HepG2 (cell line): ENCODE measurements around the gene RSKR. TPM values are rescaled to one million over a fixed set of nuclear protein-coding genes. Genes with fewer than 3 reads are reported as not detected.

Experiments
- ARNT ChIP-seq: fragments of 450-650 bp; IDR thresholded peaks from 2 replicates; pipeline ENCODE4 v1.6.1; 2017
- ERF ChIP-seq: IDR thresholded peaks from 2 replicates; pipeline ENCODE4 v1.6.1; 2018; ENCODE audit warnings: missing biosample characterization, missing genetic modification reagents
- NCOR1 ChIP-seq: fragments of 200-600 bp; sonication (generic); IDR thresholded peaks from 2 replicates; pipeline ENCODE4 v1.7.0; 2017; ENCODE audit warnings: antibody characterized with exemption, low read length, borderline replicate concordance
- NPAS2 ChIP-seq: sonication (generic); formaldehyde crosslinking; IDR thresholded peaks from 2 replicates; pipeline ENCODE4 v1.8.0; 2022; ENCODE audit warnings: mild to moderate bottlenecking, missing genetic modification reagents, borderline replicate concordance
- SALL2 ChIP-seq: sonication (generic); formaldehyde crosslinking; IDR thresholded peaks from 2 replicates; pipeline ENCODE4 v1.8.1; 2023; ENCODE audit warnings: mild to moderate bottlenecking, missing genetic modification reagents, inconsistent platforms
- SRSF1 ChIP-seq: fragments of 200-400 bp; formaldehyde crosslinking; optimal IDR thresholded peaks from 2 replicates; pipeline ENCODE3; 2017; ENCODE audit warnings: mild to moderate bottlenecking, low read depth, low read length, moderate library complexity
- TCF7L2 ChIP-seq: IDR thresholded peaks from 2 replicates; pipeline ENCODE4 v1.6.1; 2011; ENCODE audit warnings: mild to moderate bottlenecking, low read depth, low read length, moderate library complexity
- U2AF1 ChIP-seq: fragments of 200-400 bp; formaldehyde crosslinking; optimal IDR thresholded peaks from 2 replicates; pipeline ENCODE3; 2017; ENCODE audit warnings: mild to moderate bottlenecking, low read depth, low read length
- ZFP82 ChIP-seq: sonication (generic); formaldehyde crosslinking; IDR thresholded peaks from 2 replicates; pipeline ENCODE4 v1.5.1; 2020; ENCODE audit warnings: mild to moderate bottlenecking, missing genetic modification reagents, borderline replicate concordance
- ZFP90 ChIP-seq: sonication (generic); formaldehyde crosslinking; IDR thresholded peaks from 2 replicates; pipeline ENCODE4 v1.8.0; 2022; ENCODE audit warnings: missing genetic modification reagents, mild to moderate bottlenecking, inconsistent platforms, borderline replicate concordance
- ZMYM2 ChIP-seq: sonication (generic); formaldehyde crosslinking; IDR thresholded peaks from 2 replicates; pipeline ENCODE4 v1.8.0; 2022; ENCODE audit warnings: mild to moderate bottlenecking, missing genetic modification reagents
- ZNF136 ChIP-seq: sonication (generic); formaldehyde crosslinking; IDR thresholded peaks from 2 replicates; pipeline ENCODE4 v1.8.1; 2022; ENCODE audit warnings: low read depth, mild to moderate bottlenecking, moderate library complexity, missing genetic modification reagents
- ZNF44 ChIP-seq: sonication (generic); formaldehyde crosslinking; IDR thresholded peaks from 2 replicates; pipeline ENCODE4 v1.5.1; 2020; ENCODE audit warnings: mild to moderate bottlenecking, missing genetic modification reagents
- ZNF556 ChIP-seq: sonication (generic); formaldehyde crosslinking; IDR thresholded peaks from 2 replicates; pipeline ENCODE4 v1.4.0; 2020; ENCODE audit warnings: mild to moderate bottlenecking, missing genetic modification reagents, borderline replicate concordance
- ZNF564 ChIP-seq: sonication (generic); formaldehyde crosslinking; IDR thresholded peaks from 2 replicates; pipeline ENCODE4 v1.8.1; 2023; ENCODE audit warnings: mild to moderate bottlenecking, missing genetic modification reagents
- ZSCAN20 ChIP-seq: sonication (generic); formaldehyde crosslinking; IDR thresholded peaks from 2 replicates; pipeline ENCODE4 v1.4.0; 2020; ENCODE audit warnings: missing genetic modification reagents, mild to moderate bottlenecking, borderline replicate concordance
- polyA plus RNA-seq, 8 experiments: library from polyadenylated mRNA; depleted of rRNA in 3 of 8; stranded (reverse) in 7 of 8; unstranded in 1 of 8; fragments of >200 nt; fragmentation: Illumina TruSeq in 4 of 8; extraction: Trizol in 4 of 8; gene quantifications; 2 replicates each; pipeline versions ENCODE4 v1.2.1 to v1.2.3, GENCODE V29; 2011 to 2016; ENCODE audit warnings: low read depth in 4 of 8, missing spikeins in 1 of 8, mixed read lengths in 1 of 8; ENCODE audit not compliant: insufficient read depth in 1 of 8
- total RNA-seq, 5 experiments: library from RNA; depleted of rRNA; stranded (reverse); fragments of >200 nt; fragmentation: Illumina TruSeq; extraction: Trizol; gene quantifications; 2 replicates each; pipeline ENCODE4 v1.2.3, GENCODE V29; 2016; ENCODE audit warnings: low read depth in 1 of 5
- TF ChIP-seq, protein P1 (sequence below): sonication (generic); formaldehyde crosslinking; IDR thresholded peaks from 2 replicates; pipeline ENCODE4 v1.4.0; 2020; ENCODE audit warnings: mild to moderate bottlenecking, missing genetic modification reagents
- TF ChIP-seq, protein P2 (sequence below): sonication (generic); formaldehyde crosslinking; IDR thresholded peaks from 2 replicates; pipeline ENCODE4 v1.5.1; 2020; ENCODE audit warnings: mild to moderate bottlenecking, missing genetic modification reagents, moderate library complexity
- TF ChIP-seq, protein P3 (sequence below): sonication (generic); formaldehyde crosslinking; IDR thresholded peaks from 2 replicates; pipeline ENCODE4 v1.8.1; 2023; ENCODE audit warnings: mild to moderate bottlenecking, missing genetic modification reagents
- TF ChIP-seq, protein P4 (sequence below): sonication (generic); formaldehyde crosslinking; IDR thresholded peaks from 2 replicates; pipeline ENCODE4 v1.9.0; 2022; ENCODE audit warnings: missing genetic modification reagents, mild to moderate bottlenecking, borderline replicate concordance

The RSKR gene
- total and polyA plus RNA-seq, 2 of the 13 experiments (the other 11 are each of a cell fraction or from before 2014, with no cell fraction given) = 5.0 to 10.4 TPM

DNA sequence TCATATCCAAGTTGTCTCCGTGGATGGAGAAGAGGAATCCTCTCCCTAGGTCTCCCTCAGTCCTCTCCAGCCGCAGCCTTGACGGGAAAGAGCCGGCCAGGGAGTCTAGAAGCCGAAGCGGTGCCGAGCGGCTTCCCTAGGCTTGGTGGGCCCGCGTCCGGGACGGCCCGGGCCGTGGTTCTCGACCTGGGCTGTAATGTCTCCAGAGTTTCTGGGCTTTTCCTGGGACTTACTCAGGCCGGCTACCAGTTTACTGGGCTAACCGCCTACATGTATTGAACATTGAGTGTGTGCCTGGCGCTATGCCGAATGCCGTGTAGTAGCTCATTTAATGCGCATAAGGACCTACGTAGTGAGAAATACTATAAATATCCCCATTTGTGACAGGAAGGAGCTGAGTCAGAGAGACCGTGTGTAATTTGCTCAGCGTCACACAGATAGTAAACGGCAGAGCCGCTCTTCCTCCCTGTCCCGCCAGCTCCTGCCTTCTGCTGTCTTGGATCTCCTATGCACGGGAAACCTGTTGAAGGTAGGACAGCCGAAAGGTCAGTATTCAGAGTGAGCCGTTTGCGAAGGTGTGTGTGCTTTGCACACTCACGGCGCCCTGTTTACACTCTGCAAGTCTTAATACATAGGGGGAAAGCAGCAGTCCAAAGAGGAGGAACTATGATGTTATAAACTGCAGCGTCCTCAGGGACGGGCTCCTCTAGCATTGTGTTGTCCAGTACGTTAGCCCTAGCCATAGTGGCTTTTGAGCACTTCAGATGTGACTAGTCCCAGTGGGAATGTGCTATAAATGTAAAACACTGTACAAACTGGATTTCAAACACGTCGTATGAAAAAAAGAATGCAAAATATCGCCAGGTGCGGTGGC is 14.4 kb downstream of the RSKR start (continued):
- no peak for TF ChIP-seq ERF (CRISPR knock-in tag)
- TF ChIP-seq SALL2 (CRISPR knock-in tag) = 0 out of 2 replicates have a peak, but pooled peaks have one; percentile 15
- TF ChIP-seq, protein P1, sequence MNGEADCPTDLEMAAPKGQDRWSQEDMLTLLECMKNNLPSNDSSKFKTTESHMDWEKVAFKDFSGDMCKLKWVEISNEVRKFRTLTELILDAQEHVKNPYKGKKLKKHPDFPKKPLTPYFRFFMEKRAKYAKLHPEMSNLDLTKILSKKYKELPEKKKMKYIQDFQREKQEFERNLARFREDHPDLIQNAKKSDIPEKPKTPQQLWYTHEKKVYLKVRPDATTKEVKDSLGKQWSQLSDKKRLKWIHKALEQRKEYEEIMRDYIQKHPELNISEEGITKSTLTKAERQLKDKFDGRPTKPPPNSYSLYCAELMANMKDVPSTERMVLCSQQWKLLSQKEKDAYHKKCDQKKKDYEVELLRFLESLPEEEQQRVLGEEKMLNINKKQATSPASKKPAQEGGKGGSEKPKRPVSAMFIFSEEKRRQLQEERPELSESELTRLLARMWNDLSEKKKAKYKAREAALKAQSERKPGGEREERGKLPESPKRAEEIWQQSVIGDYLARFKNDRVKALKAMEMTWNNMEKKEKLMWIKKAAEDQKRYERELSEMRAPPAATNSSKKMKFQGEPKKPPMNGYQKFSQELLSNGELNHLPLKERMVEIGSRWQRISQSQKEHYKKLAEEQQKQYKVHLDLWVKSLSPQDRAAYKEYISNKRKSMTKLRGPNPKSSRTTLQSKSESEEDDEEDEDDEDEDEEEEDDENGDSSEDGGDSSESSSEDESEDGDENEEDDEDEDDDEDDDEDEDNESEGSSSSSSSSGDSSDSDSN (CRISPR knock-in tag) = peak; percentile 93
- no peak for TF ChIP-seq ARNT
- no peak for TF ChIP-seq ZFP90
- TF ChIP-seq, protein P2, sequence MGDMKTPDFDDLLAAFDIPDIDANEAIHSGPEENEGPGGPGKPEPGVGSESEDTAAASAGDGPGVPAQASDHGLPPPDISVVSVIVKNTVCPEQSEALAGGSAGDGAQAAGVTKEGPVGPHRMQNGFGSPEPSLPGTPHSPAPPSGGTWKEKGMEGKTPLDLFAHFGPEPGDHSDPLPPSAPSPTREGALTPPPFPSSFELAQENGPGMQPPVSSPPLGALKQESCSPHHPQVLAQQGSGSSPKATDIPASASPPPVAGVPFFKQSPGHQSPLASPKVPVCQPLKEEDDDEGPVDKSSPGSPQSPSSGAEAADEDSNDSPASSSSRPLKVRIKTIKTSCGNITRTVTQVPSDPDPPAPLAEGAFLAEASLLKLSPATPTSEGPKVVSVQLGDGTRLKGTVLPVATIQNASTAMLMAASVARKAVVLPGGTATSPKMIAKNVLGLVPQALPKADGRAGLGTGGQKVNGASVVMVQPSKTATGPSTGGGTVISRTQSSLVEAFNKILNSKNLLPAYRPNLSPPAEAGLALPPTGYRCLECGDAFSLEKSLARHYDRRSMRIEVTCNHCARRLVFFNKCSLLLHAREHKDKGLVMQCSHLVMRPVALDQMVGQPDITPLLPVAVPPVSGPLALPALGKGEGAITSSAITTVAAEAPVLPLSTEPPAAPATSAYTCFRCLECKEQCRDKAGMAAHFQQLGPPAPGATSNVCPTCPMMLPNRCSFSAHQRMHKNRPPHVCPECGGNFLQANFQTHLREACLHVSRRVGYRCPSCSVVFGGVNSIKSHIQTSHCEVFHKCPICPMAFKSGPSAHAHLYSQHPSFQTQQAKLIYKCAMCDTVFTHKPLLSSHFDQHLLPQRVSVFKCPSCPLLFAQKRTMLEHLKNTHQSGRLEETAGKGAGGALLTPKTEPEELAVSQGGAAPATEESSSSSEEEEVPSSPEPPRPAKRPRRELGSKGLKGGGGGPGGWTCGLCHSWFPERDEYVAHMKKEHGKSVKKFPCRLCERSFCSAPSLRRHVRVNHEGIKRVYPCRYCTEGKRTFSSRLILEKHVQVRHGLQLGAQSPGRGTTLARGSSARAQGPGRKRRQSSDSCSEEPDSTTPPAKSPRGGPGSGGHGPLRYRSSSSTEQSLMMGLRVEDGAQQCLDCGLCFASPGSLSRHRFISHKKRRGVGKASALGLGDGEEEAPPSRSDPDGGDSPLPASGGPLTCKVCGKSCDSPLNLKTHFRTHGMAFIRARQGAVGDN (CRISPR knock-in tag) = peak; percentile 55
- no peak for TF ChIP-seq ZSCAN20 (CRISPR knock-in tag)
- TF ChIP-seq NPAS2 (CRISPR knock-in tag) = no peak
- TF ChIP-seq U2AF1 = peak; percentile 21
- TF ChIP-seq ZMYM2 (CRISPR knock-in tag) = peak; percentile 39
- TF ChIP-seq, protein P3, sequence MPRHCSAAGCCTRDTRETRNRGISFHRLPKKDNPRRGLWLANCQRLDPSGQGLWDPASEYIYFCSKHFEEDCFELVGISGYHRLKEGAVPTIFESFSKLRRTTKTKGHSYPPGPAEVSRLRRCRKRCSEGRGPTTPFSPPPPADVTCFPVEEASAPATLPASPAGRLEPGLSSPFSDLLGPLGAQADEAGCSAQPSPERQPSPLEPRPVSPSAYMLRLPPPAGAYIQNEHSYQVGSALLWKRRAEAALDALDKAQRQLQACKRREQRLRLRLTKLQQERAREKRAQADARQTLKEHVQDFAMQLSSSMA (CRISPR knock-in tag) = 0 out of 2 replicates have a peak, but pooled peaks have one; percentile 63
- TF ChIP-seq, protein P4, sequence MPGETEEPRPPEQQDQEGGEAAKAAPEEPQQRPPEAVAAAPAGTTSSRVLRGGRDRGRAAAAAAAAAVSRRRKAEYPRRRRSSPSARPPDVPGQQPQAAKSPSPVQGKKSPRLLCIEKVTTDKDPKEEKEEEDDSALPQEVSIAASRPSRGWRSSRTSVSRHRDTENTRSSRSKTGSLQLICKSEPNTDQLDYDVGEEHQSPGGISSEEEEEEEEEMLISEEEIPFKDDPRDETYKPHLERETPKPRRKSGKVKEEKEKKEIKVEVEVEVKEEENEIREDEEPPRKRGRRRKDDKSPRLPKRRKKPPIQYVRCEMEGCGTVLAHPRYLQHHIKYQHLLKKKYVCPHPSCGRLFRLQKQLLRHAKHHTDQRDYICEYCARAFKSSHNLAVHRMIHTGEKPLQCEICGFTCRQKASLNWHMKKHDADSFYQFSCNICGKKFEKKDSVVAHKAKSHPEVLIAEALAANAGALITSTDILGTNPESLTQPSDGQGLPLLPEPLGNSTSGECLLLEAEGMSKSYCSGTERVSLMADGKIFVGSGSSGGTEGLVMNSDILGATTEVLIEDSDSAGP (CRISPR knock-in tag) = 0 out of 2 replicates have a peak, but pooled peaks have one; percentile 14
- 0 out of 2 replicates have a peak, but pooled peaks have one; percentile 15 for TF ChIP-seq ZNF556
- TF ChIP-seq TCF7L2 = no peak
- no peak for TF ChIP-seq ZNF136 (CRISPR knock-in tag)
- 0 out of 2 replicates have a peak, but pooled peaks have one; percentile 21 for TF ChIP-seq ZFP82 (CRISPR knock-in tag)
- TF ChIP-seq ZNF564 (CRISPR knock-in tag) = peak; percentile 77; the same call in 1 of the 2 replicates
- TF ChIP-seq NCOR1 = no peak
- TF ChIP-seq SRSF1 = peak; percentile 1
- 0 out of 2 replicates have a peak, but pooled peaks have one; percentile 13 for TF ChIP-seq ZNF44 (CRISPR knock-in tag)
